ENCODE measurements around the gene GPX1. TPM values are rescaled to one million over a fixed set of nuclear protein-coding genes. Genes with fewer than 3 reads are reported as not detected.
"Not testable (repeated sequence)": the region's sequence is repeated elsewhere in the genome, so short reads cannot be mapped to it uniquely, and the experiment has no call there.

GPX1 gene
- total and polyA plus RNA-seq, 3 experiments from 2014 or later, result 140 to 231 (median 223) TPM

DNA sequence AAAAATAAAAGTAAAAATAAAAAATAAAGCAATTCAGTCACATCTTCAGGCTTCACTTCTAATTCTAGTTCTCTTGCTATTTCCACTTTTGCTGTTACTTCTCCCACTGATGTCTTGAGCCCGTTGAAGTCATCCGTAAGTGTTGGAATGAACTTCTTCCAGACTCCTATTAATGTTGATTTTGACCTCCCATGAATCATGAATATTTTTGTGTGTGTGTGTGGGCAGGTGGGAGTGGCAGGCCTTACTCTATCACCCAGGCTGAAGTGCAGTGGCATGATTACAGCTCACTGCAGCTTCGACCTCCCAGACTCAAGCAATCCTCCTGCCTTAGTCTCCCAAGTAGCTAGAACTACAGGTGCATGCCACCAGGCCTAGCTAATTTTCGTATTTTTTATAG is 29.0 kb downstream of the GPX1 start:
- POLR2A ChIA-PET, result no interaction called here
- Histone ChIP-seq H3K9me3 (ENCODE audit: low read length) (no peaks in the 10 kb centered on the region), H3K36me3 (ENCODE audit: insufficient read depth, low read length) (peaks cover 49% of the 10 kb centered on the region), H3K27ac (ENCODE audit: low read depth, low read length) (no peak overlapping the region), H3K4me3 (ENCODE audit: low read length) (no peak overlapping the region), H3K4me1 (ENCODE audit: insufficient read depth, low read length) (peaks cover 16% of the 10 kb centered on the region), H3K27me3 (ENCODE audit: insufficient read depth, low read length, poor library complexity, severe bottlenecking) (no peaks in the 10 kb centered on the region)
- H3K4me3 Mint-ChIP-seq, result no peak overlapping the region
- peak overlapping the region in 1 of 8 donors; percentile 65 for H3K27ac Mint-ChIP-seq
- CTCF ChIA-PET, result interaction anchor here (1.5 kb wide), 1 partner anchor 120 kb away, joined by 3 read pairs; no protein-coding TSS in a partner anchor
- H3K36me3 Mint-ChIP-seq, result peaks cover 4 to 85% (median 17%) of the 10 kb centered on the region in 3 donors
- H3K4me1 Mint-ChIP-seq, result peaks cover 16 to 36% (median 22%) of the 10 kb centered on the region in 3 donors
- no peaks in the 10 kb centered on the region for H3K9me3 Mint-ChIP-seq
- peaks cover 0 to 2% of the 10 kb centered on the region in 2 donors for H3K27me3 Mint-ChIP-seq
- DNase-seq, result no peak

DNA sequence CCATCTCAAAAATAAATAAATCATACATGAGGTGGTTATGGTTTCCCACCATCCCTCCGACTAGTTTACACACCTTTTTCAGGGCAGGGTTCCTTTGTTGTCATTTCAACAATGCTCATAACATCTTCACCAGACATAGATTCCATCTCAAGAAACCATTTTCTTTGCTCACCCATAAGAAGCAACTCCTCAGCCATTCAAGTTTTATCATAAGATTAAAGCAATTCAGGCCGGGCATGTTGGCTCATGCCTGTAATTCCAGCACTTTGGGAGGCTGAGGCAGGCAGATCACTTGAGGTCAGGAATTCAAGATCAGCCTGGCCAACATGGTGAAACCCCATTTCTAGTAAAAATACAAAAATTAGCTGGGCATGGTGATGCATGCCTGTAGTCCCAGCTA is 29.8 kb downstream of the GPX1 start:
- peaks cover 50% of the 10 kb centered on the region for H3K36me3 ChIP-seq (ENCODE audit: insufficient read depth, low read length)
- DNase-seq; H3K4me1 ChIP-seq (ENCODE audit: insufficient read depth, low read length); H3K27me3 Mint-ChIP-seq; CTCF ChIA-PET; H3K27ac ChIP-seq (ENCODE audit: low read depth, low read length); H3K9me3 Mint-ChIP-seq; H3K27me3 ChIP-seq (ENCODE audit: insufficient read depth, low read length, poor library complexity, severe bottlenecking); H3K4me3 Mint-ChIP-seq; H3K9me3 ChIP-seq (ENCODE audit: low read length); H3K4me3 ChIP-seq (ENCODE audit: low read length); POLR2A ChIA-PET: not testable (repeated sequence)
- Mint-ChIP-seq H3K27ac (peak overlapping the region in 1 of 8 donors; percentile 29), H3K36me3 (peaks cover 10 to 85% (median 22%) of the 10 kb centered on the region in 3 donors), H3K4me1 (peaks cover 13 to 33% (median 18%) of the 10 kb centered on the region in 3 donors)

GRCh38 chr3:49327485-49327884 is 30.7 kb downstream of the GPX1 start:
- peaks cover 54% of the 10 kb centered on the region for H3K36me3 ChIP-seq (ENCODE audit: insufficient read depth, low read length)
- H3K4me1 ChIP-seq (ENCODE audit: insufficient read depth, low read length), result no peaks in the 10 kb centered on the region
- H3K27ac ChIP-seq (ENCODE audit: low read depth, low read length), result no peak overlapping the region
- H3K9me3 Mint-ChIP-seq, result no peaks in the 10 kb centered on the region
- no peak for DNase-seq
- H3K27ac Mint-ChIP-seq, result no peak overlapping the region
- ChIA-PET CTCF (no interaction called here), POLR2A (no interaction called here)
- H3K9me3 ChIP-seq (ENCODE audit: low read length), result no peaks in the 10 kb centered on the region
- H3K36me3 Mint-ChIP-seq, result peaks cover 10 to 82% (median 23%) of the 10 kb centered on the region in 3 donors
- no peak overlapping the region for H3K4me3 ChIP-seq (ENCODE audit: low read length)
- H3K4me1 Mint-ChIP-seq, result peaks cover 5 to 26% (median 11%) of the 10 kb centered on the region in 3 donors
- H3K27me3 Mint-ChIP-seq, result peaks cover 0 to 2% of the 10 kb centered on the region in 2 donors
- no peaks in the 10 kb centered on the region for H3K27me3 ChIP-seq (ENCODE audit: insufficient read depth, low read length, poor library complexity, severe bottlenecking)
- H3K4me3 Mint-ChIP-seq, result no peak overlapping the region

GRCh38 chr3:49324768-49325167 is 33.4 kb downstream of the GPX1 start:
- H3K4me1 Mint-ChIP-seq, result peaks cover 10 to 19% (median 12%) of the 10 kb centered on the region in 3 donors
- no peaks in the 10 kb centered on the region for H3K4me1 ChIP-seq (ENCODE audit: insufficient read depth, low read length)
- no peak for DNase-seq
- H3K27ac ChIP-seq (ENCODE audit: low read depth, low read length), result no peak overlapping the region
- H3K9me3 Mint-ChIP-seq, result no peaks in the 10 kb centered on the region
- H3K9me3 ChIP-seq (ENCODE audit: low read length), result no peaks in the 10 kb centered on the region
- H3K4me3 Mint-ChIP-seq, result no peak overlapping the region
- H3K27ac Mint-ChIP-seq, result peak overlapping the region in 1 of 8 donors; percentile 60
- no peak overlapping the region for H3K4me3 ChIP-seq (ENCODE audit: low read length)
- H3K27me3 ChIP-seq (ENCODE audit: insufficient read depth, low read length, poor library complexity, severe bottlenecking), result no peaks in the 10 kb centered on the region
- H3K36me3 Mint-ChIP-seq, result peaks cover 15 to 88% (median 30%) of the 10 kb centered on the region in 3 donors
- POLR2A ChIA-PET, result no interaction called here
- H3K27me3 Mint-ChIP-seq, result peaks cover 0 to 2% of the 10 kb centered on the region in 2 donors
- peaks cover 68% of the 10 kb centered on the region for H3K36me3 ChIP-seq (ENCODE audit: insufficient read depth, low read length)
- CTCF ChIA-PET, result interaction anchor here (1.7 to 2.1 kb wide), 2 partner anchors 15 to 125 kb away, joined by 5 to 8 read pairs; partner anchors contain the start of gene USP4

DNA sequence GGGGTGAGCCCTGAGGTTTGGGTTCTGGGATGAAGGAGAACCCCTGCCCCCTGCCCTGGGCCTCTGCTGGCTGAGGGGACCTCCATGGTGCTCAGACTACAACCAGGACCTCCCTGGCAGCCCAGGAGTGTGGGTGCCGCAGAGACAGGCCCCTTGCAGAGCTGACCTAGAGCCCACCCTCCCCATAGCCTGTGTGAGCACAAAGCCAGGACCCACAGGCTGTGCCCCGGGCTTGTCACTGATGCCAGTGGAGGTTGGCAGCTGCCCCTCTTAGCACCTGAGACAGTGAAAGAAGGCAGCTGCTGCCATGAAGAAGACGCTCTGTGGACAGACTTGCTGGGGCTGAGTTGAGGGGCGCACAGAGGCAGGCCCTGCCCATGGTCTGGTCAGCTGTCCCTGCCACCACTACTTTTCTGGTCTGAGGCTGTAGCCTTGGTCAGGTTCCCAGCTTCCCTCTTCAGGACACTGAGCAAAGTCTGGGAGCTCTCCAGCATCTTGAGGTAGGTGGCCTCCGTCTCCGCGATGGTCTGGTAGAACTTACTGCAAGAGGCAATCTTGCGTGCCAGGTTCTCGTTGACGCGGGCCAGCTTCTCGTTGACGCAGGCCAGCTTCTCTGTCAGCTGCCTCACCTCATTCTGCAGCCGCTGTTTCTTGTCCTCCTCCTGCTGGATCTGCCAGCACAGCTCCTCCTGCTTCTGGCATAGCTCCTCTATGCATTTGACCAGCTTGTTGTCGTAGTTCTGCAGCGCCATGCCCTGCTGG is 41.3 kb downstream of the GPX1 start:
- no peaks in the 10 kb centered on the region for H3K27me3 Mint-ChIP-seq
- H3K4me1 Mint-ChIP-seq, result peaks cover 0 to 5% (median 2%) of the 10 kb centered on the region in 3 donors
- Histone ChIP-seq H3K36me3 (ENCODE audit: insufficient read depth, low read length) (peaks cover 28% of the 10 kb centered on the region), H3K27ac (ENCODE audit: low read depth, low read length) (no peak overlapping the region), H3K9me3 (ENCODE audit: low read length) (no peaks in the 10 kb centered on the region), H3K4me3 (ENCODE audit: low read length) (no peak overlapping the region), H3K4me1 (ENCODE audit: insufficient read depth, low read length) (no peaks in the 10 kb centered on the region), H3K27me3 (ENCODE audit: insufficient read depth, low read length, poor library complexity, severe bottlenecking) (no peaks in the 10 kb centered on the region)
- POLR2A ChIA-PET, result interaction anchor here (0.7 kb wide), 1 partner anchor 78 kb away, joined by 4 read pairs; no protein-coding TSS in a partner anchor
- H3K4me3 Mint-ChIP-seq, result no peak overlapping the region
- peaks cover under 1 to 74% (median 5%) of the 10 kb centered on the region in 3 donors for H3K36me3 Mint-ChIP-seq
- no peak overlapping the region for H3K27ac Mint-ChIP-seq
- DNase-seq, result no peak
- H3K9me3 Mint-ChIP-seq, result no peaks in the 10 kb centered on the region
- CTCF ChIA-PET, result interaction anchor here (0.6 kb wide), 1 partner anchor 39 kb away, joined by 3 read pairs; no protein-coding TSS in a partner anchor

DNA sequence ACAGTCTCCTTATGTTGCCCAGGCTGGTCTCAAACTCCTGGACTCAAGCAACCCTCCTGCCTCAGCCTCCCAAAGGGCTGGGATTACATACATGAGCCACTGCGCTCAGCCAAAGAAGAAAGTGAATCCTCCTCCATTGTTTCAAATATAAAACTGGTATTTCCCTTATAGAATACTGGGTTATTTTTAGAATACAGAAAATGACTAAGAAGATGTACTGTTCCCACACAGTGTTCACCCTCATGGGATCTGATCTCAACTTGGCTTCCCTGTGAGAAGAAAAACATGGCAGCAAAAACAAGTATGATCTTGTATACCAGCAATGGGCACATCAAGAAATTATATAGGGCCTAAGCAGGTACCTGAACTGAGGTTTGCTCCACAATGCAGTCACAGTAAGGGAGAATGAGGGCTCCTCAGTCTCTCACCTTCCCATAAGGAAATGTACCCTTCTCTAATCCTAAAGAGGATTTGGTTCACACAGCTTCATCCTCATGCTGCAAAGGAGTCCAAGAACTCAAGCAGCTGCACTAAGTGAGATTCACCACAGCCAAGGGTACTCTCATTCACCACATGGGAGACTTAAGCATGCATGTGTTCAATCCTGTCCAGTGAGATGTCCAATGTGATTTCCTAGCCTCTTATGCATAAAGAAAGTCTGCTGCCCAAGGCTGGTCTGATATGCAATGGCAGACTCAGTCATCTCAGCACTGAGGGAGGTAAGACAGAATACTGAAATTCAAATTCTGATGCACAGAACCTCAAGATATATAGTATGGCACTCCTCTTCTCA is 44.1 kb downstream of the GPX1 start:
- H3K4me1 ChIP-seq (ENCODE audit: insufficient read depth, low read length), result no peaks in the 10 kb centered on the region
- peak overlapping the region in 5 of 8 donors; percentile 15 to 54 (median 32) for H3K27ac Mint-ChIP-seq
- no peaks in the 10 kb centered on the region for H3K27me3 ChIP-seq (ENCODE audit: insufficient read depth, low read length, poor library complexity, severe bottlenecking)
- no peak overlapping the region for H3K4me3 Mint-ChIP-seq
- H3K36me3 ChIP-seq (ENCODE audit: insufficient read depth, low read length), result peaks cover 33% of the 10 kb centered on the region
- no peak overlapping the region for H3K4me3 ChIP-seq (ENCODE audit: low read length)
- no peaks in the 10 kb centered on the region for H3K27me3 Mint-ChIP-seq
- H3K36me3 Mint-ChIP-seq, result peaks cover 0 to 71% (median 8%) of the 10 kb centered on the region in 3 donors
- no peaks in the 10 kb centered on the region for H3K9me3 ChIP-seq (ENCODE audit: low read length)
- DNase-seq, result no peak
- H3K4me1 Mint-ChIP-seq, result peaks cover 0 to 6% (median 5%) of the 10 kb centered on the region in 3 donors
- ChIA-PET CTCF (interaction anchor here (1.6 kb wide), 1 partner anchor 26 kb away, joined by 4 read pairs; the partner anchor contains the start of gene USP4), POLR2A (no interaction called here)
- no peak overlapping the region for H3K27ac ChIP-seq (ENCODE audit: low read depth, low read length)
- no peaks in the 10 kb centered on the region for H3K9me3 Mint-ChIP-seq

DNA sequence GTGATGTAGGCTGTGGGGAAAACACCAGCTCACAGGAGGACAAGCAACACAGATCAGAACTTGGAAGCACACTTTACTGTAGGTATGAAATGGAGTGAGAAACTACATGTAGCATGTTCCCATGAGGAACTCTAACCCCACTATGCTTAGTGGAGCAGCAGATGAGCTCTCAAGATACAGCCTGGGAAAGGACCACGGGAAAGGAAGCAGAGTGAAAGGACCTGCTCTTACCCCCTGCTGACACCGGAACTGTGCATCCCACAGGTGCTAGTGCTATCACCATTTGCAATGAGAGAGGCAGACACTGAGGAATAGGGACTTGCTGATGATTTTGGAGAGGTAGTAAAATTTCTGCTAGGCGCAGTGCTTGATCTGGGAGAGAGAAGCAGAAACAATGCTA is 46.9 kb downstream of the GPX1 start:
- H3K27me3 ChIP-seq (ENCODE audit: insufficient read depth, low read length, poor library complexity, severe bottlenecking), result no peaks in the 10 kb centered on the region
- ChIA-PET POLR2A (no interaction called here), CTCF (no interaction called here)
- H3K4me3 Mint-ChIP-seq, result no peak overlapping the region
- H3K4me1 Mint-ChIP-seq, result peaks cover 3 to 6% (median 5%) of the 10 kb centered on the region in 3 donors
- peak overlapping the region in 6 of 8 donors; percentile 13 to 85 (median 36) for H3K27ac Mint-ChIP-seq
- peaks cover 30% of the 10 kb centered on the region for H3K36me3 ChIP-seq (ENCODE audit: insufficient read depth, low read length)
- no peaks in the 10 kb centered on the region for H3K9me3 ChIP-seq (ENCODE audit: low read length)
- no peaks in the 10 kb centered on the region for H3K4me1 ChIP-seq (ENCODE audit: insufficient read depth, low read length)
- H3K4me3 ChIP-seq (ENCODE audit: low read length), result no peak overlapping the region
- H3K36me3 Mint-ChIP-seq, result peaks cover 3 to 71% (median 10%) of the 10 kb centered on the region in 3 donors
- H3K27ac ChIP-seq (ENCODE audit: low read depth, low read length), result no peak overlapping the region
- H3K9me3 Mint-ChIP-seq, result no peaks in the 10 kb centered on the region
- no peaks in the 10 kb centered on the region for H3K27me3 Mint-ChIP-seq
- no peak for DNase-seq

DNA sequence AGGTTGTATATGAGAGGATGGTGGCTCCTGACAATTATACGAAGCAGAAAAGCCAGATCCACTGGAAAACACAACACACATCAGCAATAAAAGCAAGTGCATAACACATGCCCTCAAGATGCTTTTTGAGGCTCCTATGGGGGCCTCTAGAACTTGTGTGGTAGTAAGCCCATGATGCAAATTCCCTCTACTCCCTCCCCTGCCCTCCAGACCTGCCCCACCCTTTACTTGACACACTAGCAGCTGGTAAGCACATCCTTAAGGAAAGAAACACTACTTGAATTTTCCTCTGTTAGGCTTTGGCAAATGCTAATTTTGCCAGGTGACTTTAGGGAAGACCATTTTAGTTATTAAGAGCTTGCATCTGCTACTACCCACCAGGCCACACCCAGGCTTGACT is 47.5 kb downstream of the GPX1 start:
- peaks cover 3 to 6% (median 5%) of the 10 kb centered on the region in 3 donors for H3K4me1 Mint-ChIP-seq
- no peak for DNase-seq
- H3K27ac Mint-ChIP-seq, result peak overlapping the region in 4 of 8 donors; percentile 29 to 85 (median 40)
- H3K9me3 Mint-ChIP-seq, result no peaks in the 10 kb centered on the region
- Histone ChIP-seq H3K4me1 (ENCODE audit: insufficient read depth, low read length) (no peaks in the 10 kb centered on the region), H3K27ac (ENCODE audit: low read depth, low read length) (no peak overlapping the region), H3K36me3 (ENCODE audit: insufficient read depth, low read length) (peaks cover 31% of the 10 kb centered on the region), H3K9me3 (ENCODE audit: low read length) (no peaks in the 10 kb centered on the region), H3K27me3 (ENCODE audit: insufficient read depth, low read length, poor library complexity, severe bottlenecking) (no peaks in the 10 kb centered on the region), H3K4me3 (ENCODE audit: low read length) (no peak overlapping the region)
- H3K36me3 Mint-ChIP-seq, result peaks cover 3 to 73% (median 10%) of the 10 kb centered on the region in 3 donors
- no peak overlapping the region for H3K4me3 Mint-ChIP-seq
- H3K27me3 Mint-ChIP-seq, result no peaks in the 10 kb centered on the region
- POLR2A ChIA-PET, result no interaction called here
- CTCF ChIA-PET, result no interaction called here
